Vagina (tissue), 2 donors: Measurements from ENCODE around the gene KNDC1. TPM values are rescaled to one million over a fixed set of nuclear protein-coding genes. Genes with fewer than 3 reads are reported as not detected.

ENCODE experiments used
- DNase-seq, 2 donors: peaks; one replicate each; pipeline ENCODE4 v3.0.0-alpha.2; 2017; ENCODE audit errors: extremely low spot score in 2 of 2
- H3K27ac ChIP-seq: fragments of 200-600 bp; sonication (generic); one replicate; pipeline ENCODE4 v1.5.1; 2019
- H3K27me3 ChIP-seq: fragments of 200-600 bp; sonication (generic); one replicate; pipeline ENCODE4 v1.5.1; 2019
- H3K36me3 ChIP-seq, 2 donors: fragments of 200-600 bp; sonication (generic); one replicate each; pipeline ENCODE4 v1.5.1; 2017 to 2019
- H3K4me1 ChIP-seq: fragments of 200-600 bp; sonication (generic); one replicate; pipeline ENCODE4 v1.5.1; 2019
- H3K4me3 ChIP-seq, 2 donors: fragments of 200-600 bp; sonication (generic); 1 replicate in 1 of 2; 2 replicates in 1 of 2; pipeline ENCODE4 v1.5.1; 2016 to 2019
- H3K9me3 ChIP-seq: fragments of 200-600 bp; sonication (generic); one replicate; pipeline ENCODE4 v1.5.1; 2019
- CTCF ChIP-seq, 3 experiments: fragments of 450-650 bp in 2 of 3; fragments of 200-600 bp in 1 of 3; sonication (generic) in 1 of 3; IDR thresholded peaks; one replicate each; pipeline ENCODE4 v1.5.1; 2017 to 2019; ENCODE audit warnings: antibody characterized with exemption in 3 of 3, mild to moderate bottlenecking in 2 of 3, moderate library complexity in 2 of 3
- POLR2A ChIP-seq, 2 donors: fragments of 450-650 bp; IDR thresholded peaks; one replicate each; pipeline ENCODE4 v1.6.1; 2017; ENCODE audit warnings: antibody characterized with exemption in 2 of 2, mild to moderate bottlenecking in 2 of 2, moderate library complexity in 2 of 2
- POLR2AphosphoS5 ChIP-seq, 2 donors: sonication (generic); formaldehyde crosslinking; IDR thresholded peaks; one replicate each; pipeline ENCODE4 v1.9.0; 2017; ENCODE audit warnings: antibody characterized with exemption in 2 of 2, mild to moderate bottlenecking in 2 of 2, low read depth in 1 of 2; ENCODE audit not compliant: insufficient read depth in 1 of 2
- intact Hi-C: fragments of 100-400 bp; cut with DNase I; formaldehyde crosslinking; loops from one replicate; pipeline ENCODE4 v1.15.1; 2023
- total RNA-seq: library from RNA; depleted of rRNA; stranded (reverse); fragments of >200 nt; gene quantifications from one replicate; pipeline ENCODE4 v1.2.3, GENCODE V29; 2016

The KNDC1 gene
- total RNA-seq, 1 donor from 2014 or later = 3.4 TPM

- no peaks in the 10 kb centered on the region for H3K9me3 ChIP-seq
- H3K27ac ChIP-seq = no peak overlapping the region
- DNase-seq = no peak
- intact Hi-C loops = no loop called here
- no peaks in the 10 kb centered on the region for H3K27me3 ChIP-seq
- no peaks in the 10 kb centered on the region for H3K4me1 ChIP-seq
- no peak for TF ChIP-seq POLR2A (IDR thresholded peaks at IDR 0.05)
- TF ChIP-seq CTCF (IDR thresholded peaks at IDR 0.05) = no peak
- TF ChIP-seq POLR2AphosphoS5 (IDR thresholded peaks at IDR 0.05; ENCODE audit: insufficient read depth in 1 of 2, low read depth in 1 of 2) = no peak
- no peak overlapping the region for H3K4me3 ChIP-seq
- H3K36me3 ChIP-seq = no peaks in the 10 kb centered on the region
These were observed 33.4 kb upstream of the KNDC1 start for GRCh38 chr10:133126431-133127290.

- H3K27ac ChIP-seq = no peak overlapping the region
- H3K4me3 ChIP-seq = no peak overlapping the region
- no peaks in the 10 kb centered on the region for H3K27me3 ChIP-seq
- H3K36me3 ChIP-seq = no peaks in the 10 kb centered on the region
- no peaks in the 10 kb centered on the region for H3K9me3 ChIP-seq
- intact Hi-C loops = no loop called here
- no peak for TF ChIP-seq CTCF (IDR thresholded peaks at IDR 0.05)
- no peak for TF ChIP-seq POLR2A (IDR thresholded peaks at IDR 0.05)
- no peak for TF ChIP-seq POLR2AphosphoS5 (IDR thresholded peaks at IDR 0.05; ENCODE audit: insufficient read depth in 1 of 2, low read depth in 1 of 2)
- H3K4me1 ChIP-seq = no peaks in the 10 kb centered on the region
- DNase-seq = no peak
These were observed 32.5 kb upstream of the KNDC1 start for GRCh38 chr10:133127291-133128125.

- intact Hi-C loops = no loop called here
- Histone ChIP-seq H3K4me3 (no peak overlapping the region), H3K27ac (no peak overlapping the region), H3K9me3 (no peaks in the 10 kb centered on the region), H3K4me1 (no peaks in the 10 kb centered on the region), H3K27me3 (no peaks in the 10 kb centered on the region), H3K36me3 (no peaks in the 10 kb centered on the region)
- no peak for DNase-seq
- no peak for TF ChIP-seq POLR2AphosphoS5 (IDR thresholded peaks at IDR 0.05; ENCODE audit: insufficient read depth in 1 of 2, low read depth in 1 of 2)
- TF ChIP-seq CTCF (IDR thresholded peaks at IDR 0.05) = no peak
- TF ChIP-seq POLR2A (IDR thresholded peaks at IDR 0.05) = no peak
These were observed 31.6 kb upstream of the KNDC1 start for GRCh38 chr10:133128126-133129070.

GRCh38 chr10:133129071-133129858, 30.8 kb upstream of the KNDC1 start:
- Histone ChIP-seq H3K4me3 (no peak overlapping the region), H3K4me1 (no peaks in the 10 kb centered on the region), H3K9me3 (no peaks in the 10 kb centered on the region), H3K27ac (no peak overlapping the region), H3K36me3 (no peaks in the 10 kb centered on the region), H3K27me3 (no peaks in the 10 kb centered on the region)
- intact Hi-C loops = no loop called here
- DNase-seq = peak in 1 of 2 donors; percentile 87
- TF ChIP-seq CTCF (IDR thresholded peaks at IDR 0.05) (no peak), POLR2A (IDR thresholded peaks at IDR 0.05) (no peak), POLR2AphosphoS5 (IDR thresholded peaks at IDR 0.05; ENCODE audit: insufficient read depth in 1 of 2, low read depth in 1 of 2) (no peak)
